BJ (cell line): ENCODE data around the gene TRIM39. TPM values are rescaled to one million over a fixed set of nuclear protein-coding genes. Genes with fewer than 3 reads are reported as not detected.

ENCODE experiments used
- CTCF ChIA-PET: fragments of 350-600 bp; formaldehyde crosslinking; extraction: SDS; loops from one replicate; lab custom pipeline; 2021; ENCODE audit warnings: antibody characterized with exemption, inconsistent platforms; lab: Yijun Ruan, JAX
- POLR2A ChIA-PET: fragments of 300-600 bp; sonication (Branson Sonifier 250); formaldehyde crosslinking; extraction: SDS; loops from one replicate; lab custom pipeline; 2021; ENCODE audit warnings: antibody characterized with exemption; lab: Charles Lee
- DNase-seq: peaks from one replicate; pipeline ENCODE4 v3.0.0-alpha.2; 2011; ENCODE audit warnings: low read depth
- H3K27me3 ChIP-seq: 2 replicates; pipeline ENCODE4 v1.6.0; 2011; ENCODE audit warnings: low read length; ENCODE audit not compliant: control insufficient read depth, insufficient read depth
- H3K36me3 ChIP-seq: 2 replicates; pipeline ENCODE4 v1.5.1; 2011; ENCODE audit warnings: low read length; ENCODE audit not compliant: control insufficient read depth, insufficient read depth
- H3K4me3 ChIP-seq: 2 replicates; pipeline ENCODE4 v1.5.1; 2011; ENCODE audit warnings: low read depth, mild to moderate bottlenecking, control low read depth, low read length
- polyA plus RNA-seq: library from polyadenylated mRNA; depleted of rRNA; stranded (reverse); fragments of >200 nt; gene quantifications from 2 replicates; pipeline ENCODE4 v1.2.3, GENCODE V29; 2011; rRNA removed
- small RNA-seq: library from RNA; depleted of rRNA; stranded (forward); fragments of <200 nt; gene quantifications from one replicate; pipeline ENCODE3, GENCODE V24; 2012; ENCODE audit warnings: low replicate concordance, low read depth; ENCODE audit not compliant: insufficient read length
- TF ChIP-seq, protein P1 (sequence below): IDR thresholded peaks from 2 replicates; pipeline ENCODE4 v1.5.1; 2011; ENCODE audit warnings: low read depth, mild to moderate bottlenecking, control low read depth, inconsistent platforms, low read length, moderate library complexity; ENCODE audit not compliant: insufficient read depth

Gene TRIM39
- polyA plus RNA-seq, 1 experiment = 8.1 TPM

GRCh38 chr6:30380464-30380863, 53.7 kb downstream of the TRIM39 start:
- no peak overlapping the region for H3K4me3 ChIP-seq
- peaks cover 2% of the 10 kb centered on the region; the same call in 1 of the 2 replicates for H3K27me3 ChIP-seq
- no peaks in the 10 kb centered on the region for H3K36me3 ChIP-seq
- TF ChIP-seq, protein P1, sequence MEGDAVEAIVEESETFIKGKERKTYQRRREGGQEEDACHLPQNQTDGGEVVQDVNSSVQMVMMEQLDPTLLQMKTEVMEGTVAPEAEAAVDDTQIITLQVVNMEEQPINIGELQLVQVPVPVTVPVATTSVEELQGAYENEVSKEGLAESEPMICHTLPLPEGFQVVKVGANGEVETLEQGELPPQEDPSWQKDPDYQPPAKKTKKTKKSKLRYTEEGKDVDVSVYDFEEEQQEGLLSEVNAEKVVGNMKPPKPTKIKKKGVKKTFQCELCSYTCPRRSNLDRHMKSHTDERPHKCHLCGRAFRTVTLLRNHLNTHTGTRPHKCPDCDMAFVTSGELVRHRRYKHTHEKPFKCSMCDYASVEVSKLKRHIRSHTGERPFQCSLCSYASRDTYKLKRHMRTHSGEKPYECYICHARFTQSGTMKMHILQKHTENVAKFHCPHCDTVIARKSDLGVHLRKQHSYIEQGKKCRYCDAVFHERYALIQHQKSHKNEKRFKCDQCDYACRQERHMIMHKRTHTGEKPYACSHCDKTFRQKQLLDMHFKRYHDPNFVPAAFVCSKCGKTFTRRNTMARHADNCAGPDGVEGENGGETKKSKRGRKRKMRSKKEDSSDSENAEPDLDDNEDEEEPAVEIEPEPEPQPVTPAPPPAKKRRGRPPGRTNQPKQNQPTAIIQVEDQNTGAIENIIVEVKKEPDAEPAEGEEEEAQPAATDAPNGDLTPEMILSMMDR = no peak
- ChIA-PET POLR2A (no interaction called here), CTCF (interaction anchor here (1.5 kb wide), 1 partner anchor 31 kb away, joined by 3 read pairs; no protein-coding TSS in a partner anchor)
- DNase-seq = no peak

GRCh38 chr6:30386166-30386565, 59.4 kb downstream of the TRIM39 start:
- POLR2A ChIA-PET = no interaction called here
- H3K36me3 ChIP-seq = no peaks in the 10 kb centered on the region
- CTCF ChIA-PET = no interaction called here
- H3K4me3 ChIP-seq = no peak overlapping the region
- no peak for DNase-seq
- TF ChIP-seq, protein P1 = no peak
- H3K27me3 ChIP-seq = no peaks in the 10 kb centered on the region; the same call in 1 of the 2 replicates

GRCh38 chr6:30391240-30391639, 64.5 kb downstream of the TRIM39 start:
- TF ChIP-seq, protein P1 = no peak
- ChIA-PET CTCF (interaction anchor here (1.4 kb wide), 1 partner anchor 149 kb away, joined by 3 read pairs; no protein-coding TSS in a partner anchor), POLR2A (no interaction called here)
- Histone ChIP-seq H3K36me3 (no peaks in the 10 kb centered on the region), H3K4me3 (no peak overlapping the region), H3K27me3 (peaks cover 9% of the 10 kb centered on the region)
- DNase-seq = no peak

Small RNA genes lying within 50 kb of the gene (small RNA-seq; reads per million reads assigned to genes)
- gene HLA-N = not detected

Other genes starting within 250 kb of the TRIM39 start
- gene TRIM31, start 213.8 kb upstream of the TRIM39 start, polyA plus RNA-seq = not detected in 2 replicates
- not detected in 2 replicates for gene TRIM40, start 190.8 kb upstream of the TRIM39 start, polyA plus RNA-seq
- not detected in 2 replicates for gene TRIM10, start 165.7 kb upstream of the TRIM39 start, polyA plus RNA-seq
- not detected in 2 replicates for gene TRIM15, start 163.4 kb upstream of the TRIM39 start, polyA plus RNA-seq
- 31.8 and 41.8 TPM in 2 replicates for gene TRIM26, start 113.5 kb upstream of the TRIM39 start, polyA plus RNA-seq
- 28.3 and 29.0 TPM in 2 replicates for gene RPP21, start 18.2 kb downstream of the TRIM39 start, polyA plus RNA-seq
- gene HLA-E, start 162.6 kb downstream of the TRIM39 start, polyA plus RNA-seq = 211 and 293 TPM in 2 replicates
- 47.4 and 47.6 TPM in 2 replicates for gene GNL1, start 229.6 kb downstream of the TRIM39 start, polyA plus RNA-seq
- 15.8 and 16.0 TPM in 2 replicates for gene PRR3, start 230.4 kb downstream of the TRIM39 start, polyA plus RNA-seq
- 30.0 and 37.9 TPM in 2 replicates for gene ABCF1, start 244.5 kb downstream of the TRIM39 start, polyA plus RNA-seq